Left lung (tissue), 10 donors: Measurements from ENCODE around the gene PTCHD1. TPM values are rescaled to one million over a fixed set of nuclear protein-coding genes. Genes with fewer than 3 reads are reported as not detected.

Experiments
- ATAC-seq: fragments of 200-7000 bp; cut with Tn5 transposase; one replicate; pipeline ENCODE4 v1.9.1; 2020; ENCODE audit warnings: moderate library complexity
- DNase-seq, 4 donors: peaks; one replicate each; pipeline ENCODE4 v3.0.0-alpha.2; 2013 to 2020
- H3K27ac ChIP-seq, 2 donors: fragments of 200-600 bp; sonication (generic) in 1 of 2; one replicate each; pipeline versions ENCODE4 v1.5.0 to v1.8.0; 2020 to 2021
- H3K27me3 ChIP-seq, 2 donors: fragments of 200-600 bp; sonication (generic) in 1 of 2; one replicate each; pipeline versions ENCODE4 v1.5.0 to v1.8.0; 2020 to 2021
- H3K36me3 ChIP-seq, 2 donors: fragments of 200-600 bp; sonication (generic) in 1 of 2; one replicate each; pipeline versions ENCODE4 v1.5.0 to v1.8.0; 2020 to 2021
- H3K4me1 ChIP-seq, 2 donors: fragments of 200-600 bp; one replicate each; pipeline ENCODE4 v1.8.0; 2021
- H3K4me3 ChIP-seq, 2 donors: fragments of 200-600 bp; sonication (generic) in 1 of 2; one replicate each; pipeline versions ENCODE4 v1.5.0 to v1.8.0; 2020 to 2021; ENCODE audit warnings: mild to moderate bottlenecking in 1 of 2
- H3K9me3 ChIP-seq, 2 donors: fragments of 200-600 bp; sonication (generic) in 1 of 2; one replicate each; pipeline versions ENCODE4 v1.5.0 to v1.8.0; 2020 to 2021
- CTCF ChIP-seq, 2 donors: fragments of 200-600 bp; sonication (generic) in 1 of 2; IDR thresholded peaks; one replicate each; pipeline versions ENCODE4 v1.5.0 to v1.8.0; 2021; ENCODE audit warnings: antibody characterized with exemption in 2 of 2
- intact Hi-C, 2 donors: fragments of 100-400 bp; cut with DNase I; formaldehyde crosslinking; loops; one replicate each; pipeline versions ENCODE4 v1.11.2 to v1.14.2; 2022
- polyA plus RNA-seq, 6 donors: library from polyadenylated mRNA; unstranded; fragments of 120-200 nt; gene quantifications; one replicate each; pipeline ENCODE4 v1.2.1, GENCODE V29; 2013; ENCODE audit not compliant: insufficient read length in 6 of 6
- total RNA-seq, 2 donors: library from RNA; stranded (reverse); fragmentation: NEBNext Ultra II Directional; extraction: Animal tissue kit (Norgen Biotek cat#: 25700); gene quantifications; one replicate each; pipeline ENCODE4 v1.2.1, GENCODE V29; 2021
- donor health status: DM: no; HTN: yes; CAD: no.
- donor health status: DM: no; HTN: no; CAD: no.

Gene PTCHD1
- total and polyA plus RNA-seq, 8 donors = 0.06 to 0.81 (median 0.10) TPM

- intact Hi-C loops = no loop called here
- no peaks in the 10 kb centered on the region for H3K4me1 ChIP-seq
- TF ChIP-seq CTCF (IDR thresholded peaks at IDR 0.05) = no peak
- H3K36me3 ChIP-seq = no peaks in the 10 kb centered on the region
- no peak for DNase-seq
- ATAC-seq = no peak
- no peaks in the 10 kb centered on the region for H3K27me3 ChIP-seq
- no peaks in the 10 kb centered on the region for H3K9me3 ChIP-seq
- no peak overlapping the region for H3K4me3 ChIP-seq
- H3K27ac ChIP-seq = no peak overlapping the region
Observed at GRCh38 chrX:23380581-23380980, 45.9 kb downstream of the PTCHD1 start.

- DNase-seq = no peak
- TF ChIP-seq CTCF (IDR thresholded peaks at IDR 0.05) = no peak
- Histone ChIP-seq H3K27me3 (no peaks in the 10 kb centered on the region), H3K4me1 (no peaks in the 10 kb centered on the region), H3K9me3 (no peaks in the 10 kb centered on the region), H3K4me3 (no peak overlapping the region), H3K36me3 (no peaks in the 10 kb centered on the region), H3K27ac (no peak overlapping the region)
- no peak for ATAC-seq
- intact Hi-C loops = no loop called here
Observed at GRCh38 chrX:23381099-23382087, 46.7 kb downstream of the PTCHD1 start.

GRCh38 chrX:23382572-23382971 lies 47.9 kb downstream of the PTCHD1 start:
- intact Hi-C loops = no loop called here
- ATAC-seq = no peak
- no peak overlapping the region for H3K27ac ChIP-seq
- no peak for TF ChIP-seq CTCF (IDR thresholded peaks at IDR 0.05)
- no peaks in the 10 kb centered on the region for H3K36me3 ChIP-seq
- no peaks in the 10 kb centered on the region for H3K9me3 ChIP-seq
- no peaks in the 10 kb centered on the region for H3K27me3 ChIP-seq
- DNase-seq = no peak
- no peak overlapping the region for H3K4me3 ChIP-seq
- no peaks in the 10 kb centered on the region for H3K4me1 ChIP-seq

- H3K4me1 ChIP-seq = no peaks in the 10 kb centered on the region
- no peaks in the 10 kb centered on the region for H3K27me3 ChIP-seq
- H3K27ac ChIP-seq = no peak overlapping the region
- TF ChIP-seq CTCF (IDR thresholded peaks at IDR 0.05) = no peak
- no peak overlapping the region for H3K4me3 ChIP-seq
- ATAC-seq (no peak), DNase-seq (no peak)
- H3K9me3 ChIP-seq = no peaks in the 10 kb centered on the region
- intact Hi-C loops = no loop called here
- no peaks in the 10 kb centered on the region for H3K36me3 ChIP-seq
Observed at GRCh38 chrX:23383411-23383810, 48.8 kb downstream of the PTCHD1 start.

GRCh38 chrX:23385242-23385641 lies 50.6 kb downstream of the PTCHD1 start:
- intact Hi-C loops = no loop called here
- H3K27ac ChIP-seq = no peak overlapping the region
- no peak for ATAC-seq

More at GRCh38 chrX:23385242-23385641, 50.6 kb downstream of the PTCHD1 start:
- no peaks in the 10 kb centered on the region for H3K27me3 ChIP-seq
- no peak for TF ChIP-seq CTCF (IDR thresholded peaks at IDR 0.05)
- H3K4me1 ChIP-seq = no peaks in the 10 kb centered on the region
- no peaks in the 10 kb centered on the region for H3K9me3 ChIP-seq
- H3K36me3 ChIP-seq = no peaks in the 10 kb centered on the region
- DNase-seq = no peak
- H3K4me3 ChIP-seq = no peak overlapping the region
